GM18526 (cell line): ENCODE results near the gene TNRC6B.

Source experiments
- POLR2A ChIP-seq: IDR thresholded peaks from 3 replicates; pipeline ENCODE4 v1.6.1; 2011; ENCODE audit not compliant: insufficient read length; ENCODE audit errors: extremely low read depth

TNRC6B gene

DNA sequence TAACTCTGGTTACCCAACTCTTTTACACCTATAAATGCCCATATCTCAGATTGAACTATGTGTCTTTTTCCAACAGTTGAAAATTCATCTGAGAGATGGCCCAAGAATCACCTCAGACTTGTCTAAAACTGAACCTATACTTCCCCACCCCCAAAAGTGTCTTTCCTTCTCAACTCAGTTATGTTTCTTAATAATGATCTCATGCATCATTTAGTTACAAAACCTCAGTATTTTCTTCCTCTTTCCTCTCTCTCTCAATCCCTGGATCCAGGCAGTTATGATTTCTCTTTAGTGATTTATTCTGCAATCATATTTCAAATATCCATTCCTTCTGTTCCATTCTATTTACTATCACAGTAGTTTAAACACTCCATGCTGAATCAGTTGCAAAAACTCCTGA is 136.3 kb downstream of the TNRC6B start:
- TF ChIP-seq POLR2A: no peak

DNA sequence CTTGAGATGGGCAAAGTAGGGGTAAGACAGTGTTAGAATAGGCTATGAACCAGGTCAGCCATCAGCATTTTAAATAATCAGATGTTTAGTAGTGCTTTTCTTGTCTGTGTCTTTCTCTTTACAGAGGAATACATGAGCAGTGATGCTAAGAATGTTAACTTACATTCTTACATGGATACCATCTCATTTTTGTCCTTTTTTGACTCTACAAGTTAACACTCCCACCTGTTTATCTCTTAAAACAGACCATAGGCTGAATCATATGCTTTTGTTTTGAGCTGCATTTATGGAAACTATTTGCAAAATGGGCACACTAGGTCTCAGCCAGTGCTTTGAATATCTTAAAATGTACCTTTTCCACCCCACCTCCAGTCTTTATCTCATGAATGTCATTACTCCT is 143.0 kb downstream of the TNRC6B start:
- TF ChIP-seq POLR2A: no peak

- no peak for TF ChIP-seq POLR2A
Observed at GRCh38 chr22:40322021-40322420, 144.3 kb downstream of the TNRC6B start.

GRCh38 chr22:40322818-40323447 is 145.2 kb downstream of the TNRC6B start:
- no peak for TF ChIP-seq POLR2A

DNA sequence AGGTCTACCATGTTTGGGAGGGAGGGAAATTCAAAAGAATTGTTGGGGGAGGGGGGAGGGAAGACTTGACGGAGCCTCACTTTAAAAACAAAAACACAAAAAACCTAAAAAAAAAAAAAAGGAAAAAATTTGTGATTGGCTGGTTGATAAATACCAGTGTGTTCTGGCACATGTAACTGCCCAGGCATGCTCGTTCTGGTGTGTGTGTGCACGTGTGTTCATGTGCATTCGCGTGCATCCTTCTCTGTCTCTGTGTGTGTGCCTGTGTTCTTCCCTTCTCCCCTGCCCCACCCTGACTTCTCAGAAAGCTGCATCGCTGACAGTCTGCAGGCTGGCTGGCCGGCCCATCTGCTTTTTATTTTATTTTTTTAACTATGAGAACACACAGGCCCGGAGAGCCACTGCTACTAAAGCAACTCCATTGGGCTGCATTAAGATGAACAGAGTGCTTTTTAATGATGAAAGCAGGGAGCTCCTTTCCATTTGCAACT is 146.0 kb downstream of the TNRC6B start:
- TF ChIP-seq POLR2A: no peak

GRCh38 chr22:40324468-40325305 is 147.0 kb downstream of the TNRC6B start:
- TF ChIP-seq POLR2A: no peak

DNA sequence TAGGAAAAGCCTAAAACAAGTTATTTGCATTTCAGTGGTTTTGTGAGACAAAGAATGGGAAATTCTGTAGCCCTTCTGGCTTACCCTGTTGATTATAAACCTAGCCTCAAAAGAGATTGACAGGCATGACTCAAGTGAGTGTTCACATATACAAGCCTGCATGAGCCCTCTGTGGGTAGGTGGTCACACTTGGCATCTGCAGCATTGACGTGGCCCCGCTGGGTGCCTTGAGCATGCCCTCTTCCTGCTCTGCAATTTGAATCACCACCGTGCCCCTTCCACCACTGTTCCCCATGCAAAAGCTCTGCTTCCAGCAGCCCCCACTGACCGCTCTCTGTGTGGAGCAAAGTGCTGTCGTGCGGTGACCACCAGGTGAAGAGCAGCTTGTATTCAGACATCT is 147.6 kb downstream of the TNRC6B start:
- no peak for TF ChIP-seq POLR2A

- no peak for TF ChIP-seq POLR2A
Observed at GRCh38 chr22:40326905-40327735, 149.4 kb downstream of the TNRC6B start.

DNA sequence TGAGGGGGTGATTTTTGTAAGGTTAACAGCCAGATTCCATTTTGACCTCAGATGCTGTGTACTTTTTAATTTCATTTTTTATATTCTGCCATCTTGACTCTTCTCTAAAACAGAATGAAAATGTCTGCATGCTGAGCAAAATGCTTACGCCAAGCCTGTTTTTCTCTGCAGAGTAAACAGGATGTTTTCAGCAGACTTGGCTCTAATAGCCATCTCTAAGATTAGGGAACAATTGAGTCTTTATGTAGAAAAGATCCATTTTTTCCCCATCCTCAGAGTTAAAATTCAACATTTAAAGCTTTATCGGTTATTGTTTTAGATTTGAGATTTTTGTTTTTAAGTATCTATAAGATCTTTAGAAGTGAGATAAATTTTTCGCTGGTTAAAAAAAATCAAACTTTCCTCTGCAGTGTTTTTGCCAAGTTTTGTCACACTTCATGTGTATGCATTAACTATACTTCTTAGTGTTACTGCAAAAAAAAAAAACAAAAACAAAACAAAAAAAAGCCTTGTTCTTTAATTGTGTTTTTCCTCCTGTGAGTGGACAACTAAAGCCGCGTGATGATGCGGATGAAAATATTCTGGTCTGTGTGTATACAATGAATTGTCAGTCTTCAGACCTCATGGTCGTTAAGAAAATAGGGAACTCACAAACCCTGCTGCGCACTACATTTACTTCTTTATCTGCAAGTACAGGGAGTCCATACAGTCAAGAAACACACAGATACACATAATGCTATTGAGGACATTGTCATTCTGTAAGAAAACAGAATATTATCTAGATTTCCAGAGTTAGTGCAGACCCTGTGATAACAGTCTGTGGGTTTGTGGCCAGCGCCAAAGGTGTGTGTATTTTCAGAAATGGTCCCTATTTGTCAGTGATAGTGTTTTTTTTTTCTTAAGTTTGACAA is 151.1 kb downstream of the TNRC6B start:
- no peak for TF ChIP-seq POLR2A

- no peak for TF ChIP-seq POLR2A
Observed at GRCh38 chr22:40329466-40329865, 151.7 kb downstream of the TNRC6B start.

GRCh38 chr22:40330086-40330485 is 152.4 kb downstream of the TNRC6B start:
- TF ChIP-seq POLR2A: no peak

DNA sequence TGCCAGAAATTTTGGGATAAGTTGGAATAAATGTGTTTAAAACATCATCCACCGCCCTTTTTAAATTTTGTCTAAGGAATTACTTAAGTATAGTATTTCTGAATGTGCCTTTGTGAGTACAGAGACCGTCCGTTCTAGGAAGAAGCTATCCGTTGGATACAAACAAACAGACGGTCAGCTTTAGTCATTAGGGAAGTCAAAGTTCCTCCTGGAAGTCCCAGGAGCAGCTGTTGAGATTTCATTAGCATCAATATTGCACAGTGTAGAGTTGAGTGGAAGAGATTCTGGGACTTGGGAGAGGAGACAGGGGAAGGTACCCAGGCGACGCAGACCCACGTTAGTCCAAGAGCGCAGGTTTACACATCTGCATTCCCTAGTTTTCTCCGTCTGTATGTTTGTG is 152.9 kb downstream of the TNRC6B start:
- no peak for TF ChIP-seq POLR2A

DNA sequence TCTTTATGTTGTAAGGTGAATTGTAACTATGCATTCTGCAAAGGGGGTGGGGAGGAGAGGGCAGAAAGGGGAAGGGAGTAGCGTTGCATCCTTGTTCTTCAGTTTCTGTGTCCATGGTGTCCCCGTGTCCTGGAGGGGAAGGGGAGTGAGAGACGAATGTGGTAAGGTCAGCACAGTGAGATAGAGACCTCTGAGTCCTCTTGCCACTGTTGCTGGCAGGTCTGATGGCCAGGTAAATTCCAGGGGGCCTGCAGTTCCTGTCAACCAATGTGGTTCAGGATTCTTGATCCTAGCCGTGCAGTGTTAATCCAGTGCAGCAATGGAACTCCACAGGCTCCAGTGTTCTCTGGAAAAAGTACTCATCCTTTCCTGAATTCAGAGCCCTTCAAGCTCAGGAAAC is 154.0 kb downstream of the TNRC6B start:
- no peak for TF ChIP-seq POLR2A

DNA sequence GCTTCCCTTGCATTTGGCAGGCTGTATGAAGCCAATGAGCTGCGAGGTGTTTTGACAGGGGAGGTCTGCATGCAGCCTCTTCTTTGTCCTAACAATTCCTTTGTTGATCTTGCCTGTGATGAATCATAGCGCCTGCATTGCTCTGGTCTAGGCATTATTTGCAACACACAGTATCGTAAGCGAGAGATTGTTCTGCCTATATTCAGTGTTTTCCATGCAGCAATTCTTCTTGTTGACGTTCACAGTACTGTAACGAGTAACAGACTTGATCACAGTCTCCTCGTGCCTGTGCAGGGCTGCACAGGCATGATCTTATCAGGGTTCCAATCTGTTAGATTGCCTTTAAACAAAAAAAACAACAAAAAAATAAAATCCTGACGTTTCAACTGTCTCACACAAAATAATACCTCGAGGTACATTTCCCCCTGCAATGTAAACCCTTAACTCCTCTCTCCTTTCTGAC is 154.6 kb downstream of the TNRC6B start:
- no peak for TF ChIP-seq POLR2A

DNA sequence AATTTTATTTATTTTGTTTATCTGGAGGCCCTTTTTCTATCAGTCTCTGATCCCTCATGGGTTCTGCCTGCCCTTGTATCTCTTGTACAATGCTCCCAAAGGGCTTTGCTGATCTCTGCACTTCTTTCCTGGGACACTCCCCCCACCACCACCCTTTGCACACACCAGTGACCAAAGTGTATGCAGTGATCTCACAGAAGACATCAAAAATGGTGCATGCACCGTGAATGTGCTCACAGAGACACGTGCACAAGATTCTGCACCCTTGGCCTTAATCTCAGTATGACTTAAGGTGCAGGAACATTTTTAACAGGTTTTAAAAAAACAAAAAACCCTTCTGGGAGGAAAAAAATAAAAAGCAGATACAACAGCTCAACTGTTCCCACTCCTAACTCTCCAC is 156.3 kb downstream of the TNRC6B start:
- TF ChIP-seq POLR2A: no peak

GRCh38 chr22:40334899-40335298 is 157.2 kb downstream of the TNRC6B start:
- no peak for TF ChIP-seq POLR2A
